Measurements from ENCODE around the gene RAB8B.

The RAB8B gene

DNA sequence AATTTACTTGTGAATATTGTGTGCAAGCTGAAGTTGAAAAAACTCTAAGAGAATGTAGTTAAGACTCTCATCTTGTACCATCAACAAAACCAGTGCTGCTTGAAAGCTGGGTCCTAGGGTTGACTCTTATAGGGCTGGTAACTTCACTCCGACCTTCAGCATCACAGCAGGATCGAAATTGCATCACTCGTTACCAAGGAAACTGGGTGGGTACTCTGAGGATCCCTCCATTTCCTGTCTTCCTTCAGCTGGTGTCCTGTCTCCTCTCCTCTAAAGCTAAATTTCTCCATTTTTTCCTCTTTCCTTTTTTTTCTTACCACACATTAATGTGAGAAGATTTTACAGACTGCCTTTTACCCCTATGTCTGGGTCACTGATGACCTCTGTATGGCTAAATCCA lies 85.0 kb downstream of the RAB8B start:
- no peak for DNase-seq (ENCODE audit: low read depth in 3 of 3)

- no peak for DNase-seq (ENCODE audit: low read depth in 3 of 3)
These were observed 87.1 kb downstream of the RAB8B start for GRCh38 chr15:63276342-63277037.

- DNase-seq (ENCODE audit: low read depth in 3 of 3), result peak; percentile 65 to 70 (median 66)
These were observed 87.9 kb downstream of the RAB8B start, which contains the start of gene APH1B for GRCh38 chr15:63277038-63277892. Gene APH1B, plus strand, starts transcription at chr15:63277605. Its CDS starts 19 bp downstream, at chr15:63277624.

GRCh38 chr15:63277893-63278456 lies 88.6 kb downstream of the RAB8B start:
- no peak for DNase-seq (ENCODE audit: low read depth in 3 of 3)

GRCh38 chr15:63283126-63283525 lies 93.7 kb downstream of the RAB8B start:
- no peak for DNase-seq (ENCODE audit: low read depth in 3 of 3)

- DNase-seq (ENCODE audit: low read depth in 3 of 3), result no peak
These were observed 94.9 kb downstream of the RAB8B start for GRCh38 chr15:63284335-63284734.

DNA sequence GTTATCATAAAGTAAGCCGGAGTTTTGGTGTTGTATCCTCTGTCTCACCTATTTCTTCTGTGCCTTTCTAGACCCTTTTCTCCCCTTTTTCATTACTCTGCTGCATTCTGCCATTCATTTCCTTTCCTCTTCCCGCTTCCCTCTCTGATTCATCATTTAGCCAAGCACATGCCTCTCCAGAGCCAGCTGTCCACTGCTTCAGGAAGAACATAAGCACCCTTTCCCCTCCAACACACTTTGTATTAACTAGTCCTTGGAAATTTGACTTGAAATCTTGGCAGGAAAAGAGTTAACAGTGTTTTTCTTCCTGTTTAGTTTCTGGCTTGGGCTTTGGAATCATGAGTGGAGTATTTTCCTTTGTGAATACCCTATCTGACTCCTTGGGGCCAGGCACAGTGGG lies 97.7 kb downstream of the RAB8B start:
- DNase-seq (ENCODE audit: low read depth in 3 of 3), result no peak

DNA sequence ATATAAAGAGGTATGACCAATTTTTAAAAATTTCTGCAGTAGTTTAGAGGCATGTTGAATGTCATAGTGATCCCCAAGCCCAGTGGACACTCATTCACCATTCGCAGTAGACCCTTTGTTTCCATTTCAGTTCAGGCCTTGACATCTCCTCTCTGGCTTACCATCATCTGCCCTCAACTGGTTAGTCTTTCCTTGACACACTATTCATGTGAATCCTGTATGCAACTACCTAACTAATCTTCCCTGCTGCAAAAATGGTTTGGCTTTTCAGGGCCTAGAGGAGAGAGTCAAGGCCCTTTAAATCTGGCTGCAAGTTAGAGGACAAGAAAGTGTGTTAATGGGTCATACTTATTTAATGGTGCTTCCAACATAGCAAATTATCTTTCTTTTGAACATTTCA lies 98.9 kb downstream of the RAB8B start:
- no peak for DNase-seq (ENCODE audit: low read depth in 3 of 3)

DNA sequence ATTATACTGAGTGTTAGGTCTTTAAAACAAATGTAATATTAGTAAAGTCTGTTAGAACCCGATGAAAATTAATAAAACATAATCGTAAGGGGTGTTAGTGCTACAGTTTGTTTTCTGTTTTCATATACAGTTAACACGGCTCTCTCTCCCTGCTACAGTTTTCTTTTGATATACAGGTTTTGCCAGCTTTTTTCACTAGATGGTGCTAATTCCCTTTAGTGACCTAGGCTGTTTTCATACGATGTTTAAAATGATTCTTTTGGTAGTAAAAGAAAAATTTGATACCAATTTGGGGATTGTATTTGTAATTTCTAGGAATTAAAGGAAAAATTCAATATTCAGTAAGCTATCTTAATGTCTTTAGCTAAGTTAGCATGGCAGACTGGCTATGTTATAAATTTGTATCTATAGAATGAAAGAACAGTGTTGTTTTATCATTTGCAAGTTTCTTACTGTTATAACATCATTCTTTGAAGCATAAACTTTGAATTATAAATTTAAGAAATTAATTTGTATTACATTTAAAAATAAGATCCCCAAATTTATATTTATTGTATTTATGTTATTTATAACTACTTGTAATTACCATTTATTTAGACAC lies 99.5 kb downstream of the RAB8B start:
- DNase-seq (ENCODE audit: low read depth in 3 of 3), result no peak

- DNase-seq (ENCODE audit: low read depth in 3 of 3), result no peak
These were observed 102.1 kb downstream of the RAB8B start for GRCh38 chr15:63291507-63291906.

DNA sequence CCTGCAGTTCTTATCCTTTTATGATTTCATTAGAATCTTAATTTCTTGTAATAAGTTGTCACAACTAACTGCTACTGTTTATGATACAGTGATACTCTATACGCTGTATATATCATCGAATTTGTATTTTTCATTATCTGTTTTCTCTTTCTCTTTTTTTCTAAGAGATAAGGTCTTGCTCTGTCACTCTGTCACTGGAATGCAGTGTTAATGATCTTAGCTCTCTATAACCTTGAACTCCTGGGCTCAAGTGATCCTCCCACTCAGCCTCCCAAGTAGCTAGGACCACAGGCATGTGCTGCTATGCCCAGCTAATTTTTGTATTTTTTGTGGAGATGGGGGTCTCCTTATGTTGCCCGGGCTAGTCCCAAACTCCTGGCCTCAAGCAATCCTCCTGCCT lies 102.8 kb downstream of the RAB8B start:
- no peak for DNase-seq (ENCODE audit: low read depth in 3 of 3)

- DNase-seq (ENCODE audit: low read depth in 3 of 3), result no peak
These were observed 103.4 kb downstream of the RAB8B start for GRCh38 chr15:63292771-63293170.

DNA sequence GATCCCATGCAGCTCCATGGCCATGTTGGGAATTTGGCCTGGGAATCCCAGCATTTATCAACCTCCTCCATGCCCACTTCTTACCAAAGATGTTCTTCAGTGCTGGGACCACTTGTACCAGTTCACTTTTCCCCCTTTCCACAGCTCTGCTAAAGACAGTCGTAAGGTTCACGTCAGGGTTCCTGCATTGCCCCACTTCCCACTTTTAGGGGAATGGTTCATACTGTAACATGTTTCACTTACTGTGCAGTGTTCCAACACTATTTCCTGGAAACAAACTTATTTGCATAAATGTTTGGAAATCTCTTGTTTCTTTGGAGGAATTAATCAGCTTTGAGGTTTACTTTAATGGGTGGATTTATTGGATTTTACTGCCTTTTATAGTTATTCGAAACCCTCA lies 105.0 kb downstream of the RAB8B start:
- no peak for DNase-seq (ENCODE audit: low read depth in 3 of 3)

DNA sequence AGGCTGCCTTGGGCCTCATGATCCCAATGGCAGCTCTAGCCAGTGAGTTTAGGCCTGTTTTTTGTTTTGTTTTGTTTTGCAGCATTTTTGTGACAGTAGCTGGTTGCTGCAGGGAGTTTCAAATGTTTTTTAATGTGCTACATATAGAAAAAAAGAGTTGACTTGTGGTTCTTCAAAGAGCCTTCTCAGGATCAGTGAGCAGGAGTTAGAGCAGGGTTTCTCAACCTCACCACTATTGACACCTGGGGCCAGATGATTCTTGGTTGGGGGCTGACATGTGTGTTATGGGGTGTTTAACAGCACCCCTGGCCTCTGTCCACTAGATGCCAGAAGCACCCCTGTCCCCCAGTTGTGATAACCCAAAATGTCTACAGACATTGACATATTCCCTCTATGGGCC lies 105.9 kb downstream of the RAB8B start:
- no peak for DNase-seq (ENCODE audit: low read depth in 3 of 3)

DNA sequence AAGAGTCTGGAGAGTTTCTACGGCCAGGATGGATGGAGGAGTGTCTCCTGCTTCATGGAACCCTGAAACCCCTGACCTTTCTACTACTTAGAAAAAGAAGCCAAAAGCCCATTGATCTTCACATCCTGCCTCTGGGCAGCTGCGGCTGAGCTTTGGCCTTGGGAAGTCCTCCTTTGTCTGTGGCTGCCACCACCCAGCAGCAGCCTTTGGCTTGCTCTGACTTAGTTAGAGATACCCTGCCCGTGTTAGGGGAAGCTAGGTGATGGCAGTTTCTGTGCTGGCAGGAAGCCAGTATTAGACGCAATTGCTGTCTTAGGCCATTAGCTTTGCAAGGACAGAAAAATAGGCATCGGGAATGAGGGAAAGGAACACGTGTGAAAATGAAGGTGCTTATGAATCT lies 106.8 kb downstream of the RAB8B start:
- no peak for DNase-seq (ENCODE audit: low read depth in 3 of 3)

- no peak for DNase-seq (ENCODE audit: low read depth in 3 of 3)
These were observed 110.7 kb downstream of the RAB8B start for GRCh38 chr15:63299943-63300575.

GRCh38 chr15:63301088-63301487 lies 111.7 kb downstream of the RAB8B start:
- no peak for DNase-seq (ENCODE audit: low read depth in 3 of 3)

DNA sequence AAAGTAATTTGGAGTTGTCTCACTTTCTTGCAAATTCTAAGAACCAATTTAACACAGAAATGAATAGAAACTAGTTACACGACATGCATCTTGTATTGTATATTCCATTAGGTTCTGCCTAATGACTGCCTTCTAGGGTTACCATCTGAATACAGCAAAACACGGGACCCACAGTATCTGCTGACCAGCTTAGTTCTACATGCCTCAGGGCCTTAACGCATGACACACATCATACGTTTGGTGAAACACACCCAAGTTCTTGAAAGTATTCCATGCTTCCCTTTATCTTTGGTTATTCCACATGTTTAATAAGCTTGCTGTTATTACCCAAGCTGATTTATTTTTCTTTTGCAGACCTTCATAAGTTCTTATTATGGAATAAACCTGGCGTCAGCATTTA lies 115.9 kb downstream of the RAB8B start:
- no peak for DNase-seq (ENCODE audit: low read depth in 3 of 3)

DNA sequence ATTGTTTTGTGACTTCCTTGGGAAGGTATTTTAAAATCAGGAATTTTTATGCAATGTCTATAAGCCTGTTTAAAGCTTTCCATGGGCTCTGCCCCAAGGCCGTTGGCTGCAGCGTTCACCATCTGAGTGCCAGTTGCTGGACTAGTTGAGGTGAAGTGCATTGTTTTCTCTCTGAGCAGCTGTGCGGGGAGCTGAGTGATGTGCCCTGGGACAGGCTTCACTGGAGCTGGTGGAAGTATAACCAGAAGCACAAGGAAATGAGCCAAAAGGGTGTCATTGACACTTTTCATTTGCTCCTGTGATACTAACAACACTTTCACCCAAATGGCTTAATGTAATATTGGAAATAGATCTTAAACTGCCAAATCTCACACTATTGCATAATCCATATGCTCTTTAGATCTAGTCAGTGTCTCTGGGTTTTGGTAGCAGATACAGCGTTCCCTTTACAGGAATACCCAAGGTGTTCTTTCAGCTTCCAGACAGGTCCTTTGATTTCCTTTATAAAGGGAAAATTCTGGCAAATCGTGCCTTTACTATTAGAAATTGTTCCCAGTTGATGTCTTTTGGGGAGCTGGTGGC lies 117.2 kb downstream of the RAB8B start:
- no peak for DNase-seq (ENCODE audit: low read depth in 3 of 3)

DNA sequence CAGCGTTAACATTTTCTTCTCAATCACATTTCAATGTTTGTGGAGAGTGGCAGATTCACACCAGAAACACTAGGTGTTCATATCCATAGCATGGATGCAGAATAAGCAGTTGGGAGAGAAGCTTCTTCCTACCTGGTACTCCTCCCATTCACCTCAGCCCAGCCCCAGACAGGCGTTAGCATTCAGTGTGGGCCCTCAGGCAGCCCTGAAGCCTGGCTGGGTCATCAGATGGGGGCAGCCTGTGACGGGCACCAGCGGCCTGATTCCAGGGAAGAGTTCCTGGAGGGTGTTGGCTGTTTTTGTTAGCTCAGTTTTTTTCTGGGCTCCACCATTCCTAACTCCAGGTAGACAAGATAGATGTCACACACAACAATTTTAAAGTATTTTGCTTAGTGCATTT lies 119.1 kb downstream of the RAB8B start:
- DNase-seq (ENCODE audit: low read depth in 3 of 3), result no peak

DNA sequence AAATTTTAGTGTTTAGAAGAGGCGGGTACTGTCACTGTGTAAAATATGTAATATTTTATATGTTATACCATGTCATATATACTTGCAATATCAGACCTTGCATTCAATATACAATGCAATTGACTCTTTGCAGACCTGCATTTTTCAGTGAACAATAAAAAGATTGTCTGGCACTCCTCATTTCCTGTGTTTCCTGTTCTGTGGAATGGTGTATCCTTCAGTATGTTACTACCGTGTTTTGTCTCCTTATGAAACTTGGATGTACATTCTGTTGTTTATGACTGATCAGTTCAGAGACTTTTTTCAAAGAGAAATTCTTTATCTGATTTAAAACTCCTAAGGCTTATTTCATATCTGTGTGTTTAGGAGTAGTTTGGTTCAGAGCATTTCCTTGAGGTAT lies 119.5 kb downstream of the RAB8B start:
- no peak for DNase-seq (ENCODE audit: low read depth in 3 of 3)

DNA sequence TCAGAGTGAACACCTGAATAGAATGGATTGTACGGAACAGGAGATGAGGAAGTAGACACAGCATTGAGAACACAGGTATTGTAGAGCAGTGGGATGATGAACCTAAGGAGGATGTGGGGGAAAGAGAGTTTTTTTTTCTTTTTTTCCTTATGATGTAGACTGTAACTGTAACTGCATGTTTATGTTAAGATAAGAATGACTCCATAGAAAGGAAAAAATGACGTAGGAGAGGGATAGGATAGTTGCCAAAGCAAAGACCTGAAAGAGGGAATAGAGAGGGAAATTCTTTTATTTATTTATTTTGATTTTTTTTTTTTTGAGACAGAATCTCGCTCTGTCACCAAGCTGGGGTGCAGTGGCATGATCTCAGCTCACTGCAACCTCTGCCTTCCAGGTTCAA lies 121.2 kb downstream of the RAB8B start:
- DNase-seq (ENCODE audit: low read depth in 3 of 3), result no peak
